ENCODE measurements around the gene PALS2. TPM values are rescaled to one million over a fixed set of nuclear protein-coding genes. Genes with fewer than 3 reads are reported as not detected.
A peak's percentile ranks its signal among the peaks of the same experiment; 100 is the strongest.

Gene PALS2
- total and polyA plus RNA-seq, 2 donors from 2014 or later, result 5.6 to 35.6 TPM

DNA sequence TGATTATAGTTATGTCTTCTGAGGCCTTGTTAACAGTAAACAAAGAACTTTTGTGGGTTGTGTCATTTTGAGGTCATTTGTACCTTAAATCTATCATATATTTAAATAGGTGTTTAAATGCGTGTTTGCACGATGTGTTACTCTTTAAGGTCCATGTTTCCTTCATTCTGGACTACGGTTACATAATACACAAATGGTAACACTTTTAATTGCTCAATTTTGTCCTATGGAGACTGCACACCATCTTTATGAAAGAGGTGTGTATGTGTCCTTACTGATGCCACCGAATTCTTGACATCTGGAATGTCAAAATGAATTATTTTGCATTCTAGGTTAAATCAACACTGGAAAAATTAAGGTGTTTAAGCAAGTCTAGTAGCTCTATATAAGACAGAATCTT is 1.7 kb downstream of the PALS2 start:
- H3K4me3 ChIP-seq (ENCODE audit: low read length in 3 of 3), result peak overlapping the region; percentile 67 to 79 (median 71)
- H3K27ac ChIP-seq (ENCODE audit: low read depth in 2 of 2, low read length in 2 of 2), result no peak overlapping the region
- no peak for DNase-seq
- H3K4me1 ChIP-seq (ENCODE audit: control insufficient read depth in 2 of 3, insufficient read depth in 2 of 3, low read depth in 1 of 3, low read length in 3 of 3), result peaks cover 0 to 8% (median 3%) of the 10 kb centered on the region in 3 donors
- H3K27me3 ChIP-seq (ENCODE audit: control insufficient read depth, insufficient read depth, low read length), result no peaks in the 10 kb centered on the region
- no peaks in the 10 kb centered on the region for H3K36me3 ChIP-seq (ENCODE audit: control insufficient read depth in 2 of 3, insufficient read depth in 3 of 3, low read length in 3 of 3)
- peak overlapping the region in 2 of 3 donors; percentile 25 to 84 for H3K9ac ChIP-seq (ENCODE audit: low read length in 3 of 3)
- intact Hi-C loops (cut with DNase I), result no loop called here
- no peaks in the 10 kb centered on the region for H3K9me3 ChIP-seq (ENCODE audit: control insufficient read depth in 2 of 3, insufficient read depth in 1 of 3, low read length in 3 of 3)
- no peak for FAIRE-seq
- TF ChIP-seq, protein P1, sequence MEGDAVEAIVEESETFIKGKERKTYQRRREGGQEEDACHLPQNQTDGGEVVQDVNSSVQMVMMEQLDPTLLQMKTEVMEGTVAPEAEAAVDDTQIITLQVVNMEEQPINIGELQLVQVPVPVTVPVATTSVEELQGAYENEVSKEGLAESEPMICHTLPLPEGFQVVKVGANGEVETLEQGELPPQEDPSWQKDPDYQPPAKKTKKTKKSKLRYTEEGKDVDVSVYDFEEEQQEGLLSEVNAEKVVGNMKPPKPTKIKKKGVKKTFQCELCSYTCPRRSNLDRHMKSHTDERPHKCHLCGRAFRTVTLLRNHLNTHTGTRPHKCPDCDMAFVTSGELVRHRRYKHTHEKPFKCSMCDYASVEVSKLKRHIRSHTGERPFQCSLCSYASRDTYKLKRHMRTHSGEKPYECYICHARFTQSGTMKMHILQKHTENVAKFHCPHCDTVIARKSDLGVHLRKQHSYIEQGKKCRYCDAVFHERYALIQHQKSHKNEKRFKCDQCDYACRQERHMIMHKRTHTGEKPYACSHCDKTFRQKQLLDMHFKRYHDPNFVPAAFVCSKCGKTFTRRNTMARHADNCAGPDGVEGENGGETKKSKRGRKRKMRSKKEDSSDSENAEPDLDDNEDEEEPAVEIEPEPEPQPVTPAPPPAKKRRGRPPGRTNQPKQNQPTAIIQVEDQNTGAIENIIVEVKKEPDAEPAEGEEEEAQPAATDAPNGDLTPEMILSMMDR (IDR thresholded peaks at IDR 0.05; ENCODE audit: borderline replicate concordance, extremely low read depth, insufficient read depth), result no peak

DNA sequence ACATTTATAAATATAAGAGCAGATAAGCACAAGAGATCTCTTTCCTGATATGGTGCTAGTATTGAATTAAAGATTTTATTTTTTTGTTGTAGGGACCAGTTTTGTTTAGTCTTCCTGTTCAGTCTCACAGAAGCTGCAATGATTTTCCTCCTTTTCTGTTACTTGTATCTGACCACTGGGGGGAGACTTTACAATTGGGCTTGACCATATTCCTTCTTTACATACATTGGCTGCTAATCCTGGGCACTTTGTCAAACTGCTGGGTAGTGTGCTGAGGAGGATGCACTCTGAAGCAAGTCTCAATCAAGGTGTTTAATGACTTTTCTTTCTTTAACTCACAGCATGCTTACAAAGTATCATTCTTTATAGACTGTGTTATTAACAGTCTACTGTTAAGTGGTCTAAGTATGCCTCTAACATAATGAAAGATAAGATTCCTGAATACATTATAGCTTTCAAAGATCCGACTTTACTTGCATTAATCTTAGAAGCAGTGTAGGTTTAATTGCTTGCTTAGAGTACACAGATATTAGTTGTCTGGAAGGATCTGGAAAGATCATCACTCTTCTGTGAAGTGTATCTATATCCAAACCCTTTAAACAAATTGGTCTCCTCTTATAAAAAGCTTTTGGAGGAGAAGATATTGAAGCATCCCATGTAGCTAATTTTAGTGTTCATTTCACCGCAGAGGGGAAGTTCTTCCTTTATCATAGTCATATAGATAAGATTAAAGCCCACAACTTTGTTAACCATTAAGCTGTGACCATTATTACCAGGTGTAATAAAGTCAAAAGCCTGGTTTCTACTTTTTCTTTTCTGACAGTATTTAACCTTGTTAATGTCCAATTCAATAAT is 3.1 kb downstream of the PALS2 start:
- TF ChIP-seq, protein P1 (IDR thresholded peaks at IDR 0.05; ENCODE audit: borderline replicate concordance, extremely low read depth, insufficient read depth), result peak; percentile 42
- no peaks in the 10 kb centered on the region for H3K27me3 ChIP-seq (ENCODE audit: control insufficient read depth, insufficient read depth, low read length)
- no peak overlapping the region for H3K9ac ChIP-seq (ENCODE audit: low read length in 3 of 3)
- H3K4me1 ChIP-seq (ENCODE audit: control insufficient read depth in 2 of 3, insufficient read depth in 2 of 3, low read depth in 1 of 3, low read length in 3 of 3), result peaks cover 0 to 8% (median 3%) of the 10 kb centered on the region in 3 donors
- peak; percentile 80 for FAIRE-seq
- intact Hi-C loops (cut with DNase I), result no loop called here
- H3K4me3 ChIP-seq (ENCODE audit: low read length in 3 of 3), result no peak overlapping the region
- H3K36me3 ChIP-seq (ENCODE audit: control insufficient read depth in 2 of 3, insufficient read depth in 3 of 3, low read length in 3 of 3), result no peaks in the 10 kb centered on the region
- no peak overlapping the region for H3K27ac ChIP-seq (ENCODE audit: low read depth in 2 of 2, low read length in 2 of 2)
- H3K9me3 ChIP-seq (ENCODE audit: control insufficient read depth in 2 of 3, insufficient read depth in 1 of 3, low read length in 3 of 3), result no peaks in the 10 kb centered on the region
- peak in 3 of 5 donors; percentile 10 to 77 (median 60) for DNase-seq

DNA sequence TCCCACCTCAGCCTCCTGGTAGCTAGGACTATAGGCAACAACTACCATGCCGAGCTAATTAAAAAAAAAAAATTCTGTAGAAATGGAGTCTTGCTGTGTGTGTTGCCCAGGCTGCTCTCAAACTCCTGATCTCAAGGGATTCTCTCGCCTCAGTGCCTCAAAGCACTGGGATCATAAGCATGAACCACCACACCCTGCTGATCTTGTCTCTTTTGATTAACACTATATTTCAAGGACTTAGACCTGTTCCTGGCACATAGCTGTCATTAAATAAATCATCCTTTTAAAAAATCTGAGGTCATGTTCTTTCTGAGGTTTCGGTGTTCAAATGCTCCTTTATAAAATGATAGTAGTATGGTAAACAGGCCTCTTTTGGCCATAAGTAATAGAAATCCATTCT is 4.8 kb downstream of the PALS2 start:
- Histone ChIP-seq H3K36me3 (ENCODE audit: control insufficient read depth in 2 of 3, insufficient read depth in 3 of 3, low read length in 3 of 3) (no peaks in the 10 kb centered on the region), H3K9ac (ENCODE audit: low read length in 3 of 3) (no peak overlapping the region), H3K4me1 (ENCODE audit: control insufficient read depth in 2 of 3, insufficient read depth in 2 of 3, low read depth in 1 of 3, low read length in 3 of 3) (peaks cover 0 to 6% (median 3%) of the 10 kb centered on the region in 3 donors), H3K9me3 (ENCODE audit: control insufficient read depth in 2 of 3, insufficient read depth in 1 of 3, low read length in 3 of 3) (no peaks in the 10 kb centered on the region), H3K27me3 (ENCODE audit: control insufficient read depth, insufficient read depth, low read length) (no peaks in the 10 kb centered on the region), H3K4me3 (ENCODE audit: low read length in 3 of 3) (no peak overlapping the region), H3K27ac (ENCODE audit: low read depth in 2 of 2, low read length in 2 of 2) (no peak overlapping the region)
- TF ChIP-seq, protein P1 (IDR thresholded peaks at IDR 0.05; ENCODE audit: borderline replicate concordance, extremely low read depth, insufficient read depth), result no peak
- no peak for FAIRE-seq
- intact Hi-C loops (cut with DNase I), result no loop called here
- DNase-seq, result no peak
